ENCODE measurements around the gene SLC2A4. TPM values are rescaled to one million over a fixed set of nuclear protein-coding genes. Genes with fewer than 3 reads are reported as not detected.
A peak's percentile ranks its signal among the peaks of the same experiment; 100 is the strongest.

SLC2A4 gene
- total RNA-seq, 1 donor from 2014 or later = 4.9 TPM

GRCh38 chr17:7293159-7293558 lies 11.6 kb downstream of the SLC2A4 start:
- intact Hi-C loops (cut with DNase I) = no loop called here
- H3K27ac ChIP-seq = no peak overlapping the region
- peaks cover 8% of the 10 kb centered on the region for H3K27me3 ChIP-seq
- no peak for TF ChIP-seq CTCF (IDR thresholded peaks at IDR 0.05)
- H3K9me3 ChIP-seq = no peaks in the 10 kb centered on the region
- no peak overlapping the region for H3K4me3 ChIP-seq
- H3K4me1 ChIP-seq = peaks cover 4 to 22% of the 10 kb centered on the region in 2 donors
- H3K36me3 ChIP-seq = no peaks in the 10 kb centered on the region
- DNase-seq (ENCODE audit: low spot score in 2 of 2) = no peak

DNA sequence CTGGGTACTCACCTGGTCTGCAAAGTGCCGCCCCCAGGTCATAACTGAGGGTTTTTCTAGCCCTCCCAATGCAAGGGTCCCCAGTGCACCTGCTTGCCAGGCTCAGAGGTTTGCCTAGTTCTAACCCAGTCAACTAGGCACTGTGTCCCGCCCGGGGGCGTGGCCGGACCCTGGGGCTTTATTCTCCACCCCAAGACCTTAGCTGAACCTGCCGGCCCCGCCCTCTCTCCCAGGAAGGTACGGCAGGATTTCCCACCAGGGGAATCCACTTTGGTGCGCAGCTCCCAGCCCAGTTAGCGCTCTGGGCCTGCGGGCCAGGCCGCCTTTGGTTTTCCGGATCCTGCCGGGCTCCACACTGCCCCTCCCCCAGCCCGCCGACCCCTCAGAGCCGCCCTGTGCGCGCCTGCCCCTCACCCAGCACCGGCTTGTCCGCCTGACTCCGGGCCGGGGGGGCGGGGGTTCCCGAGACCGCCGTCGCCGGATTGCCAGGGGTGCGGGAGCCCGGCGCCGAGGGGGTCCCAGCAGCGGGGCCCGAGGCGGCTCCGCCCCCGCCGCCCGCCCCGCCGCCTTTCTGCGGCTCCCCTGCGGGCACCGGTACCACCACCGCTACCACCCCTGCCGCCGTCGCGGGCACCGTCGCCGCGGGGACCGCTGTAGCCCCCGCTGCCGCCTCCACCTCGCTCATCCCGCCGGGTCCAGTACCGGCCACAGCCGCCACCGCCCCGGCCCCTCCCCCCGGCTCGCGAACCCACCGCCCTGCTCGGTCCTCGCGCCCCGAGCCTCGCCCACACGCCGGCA lies 12.5 kb downstream of the SLC2A4 start:
- no peak for DNase-seq (ENCODE audit: low spot score in 2 of 2)
- Histone ChIP-seq H3K9me3 (no peaks in the 10 kb centered on the region), H3K27me3 (peaks cover 8% of the 10 kb centered on the region), H3K4me1 (peaks cover 4 to 22% of the 10 kb centered on the region in 2 donors), H3K4me3 (peak overlapping the region; percentile 42 to 52), H3K27ac (no peak overlapping the region), H3K36me3 (no peaks in the 10 kb centered on the region)
- no peak for TF ChIP-seq CTCF (IDR thresholded peaks at IDR 0.05)
- intact Hi-C loops (cut with DNase I) = no loop called here

GRCh38 chr17:7294614-7295153 lies 13.2 kb downstream of the SLC2A4 start, which contains the start of gene YBX2:
TSS of gene YBX2 (minus strand) at chr17:7294639. CDS start at chr17:7294500, 139 bp downstream.
- no peak within 1 kb of the TSS for H3K27ac ChIP-seq
- TF ChIP-seq CTCF (IDR thresholded peaks at IDR 0.05) = no peak
- DNase-seq (ENCODE audit: low spot score in 2 of 2) = no peak
- no peaks in the 10 kb centered on the region for H3K9me3 ChIP-seq
- peaks cover 8% of the 10 kb centered on the region for H3K27me3 ChIP-seq
- H3K4me3 ChIP-seq = peak within 1 kb of the TSS; percentile 42 to 52
- intact Hi-C loops (cut with DNase I) = loop anchor here (5.0 kb wide), 1 partner anchor 247 kb away; no protein-coding TSS in a partner anchor
- H3K36me3 ChIP-seq = no peaks in the 10 kb centered on the region
- peaks cover 4 to 22% of the 10 kb centered on the region in 2 donors for H3K4me1 ChIP-seq

GRCh38 chr17:7295230-7296180 lies 14.0 kb downstream of the SLC2A4 start:
- Histone ChIP-seq H3K4me3 (peak overlapping the region; percentile 42 to 52), H3K27me3 (peaks cover 8% of the 10 kb centered on the region), H3K4me1 (peaks cover 4 to 22% of the 10 kb centered on the region in 2 donors), H3K9me3 (no peaks in the 10 kb centered on the region), H3K36me3 (no peaks in the 10 kb centered on the region), H3K27ac (peak overlapping the region in 1 of 2 donors; percentile 34)
- intact Hi-C loops (cut with DNase I) = loop anchor here (1.0 to 5.0 kb wide), 2 partner anchors 15 to 248 kb away; no protein-coding TSS in a partner anchor
- DNase-seq (ENCODE audit: low spot score in 2 of 2) = no peak
- no peak for TF ChIP-seq CTCF (IDR thresholded peaks at IDR 0.05)

- Histone ChIP-seq H3K36me3 (no peaks in the 10 kb centered on the region), H3K4me1 (peaks cover 4 to 22% of the 10 kb centered on the region in 2 donors), H3K27ac (peak overlapping the region in 1 of 2 donors; percentile 34), H3K9me3 (no peaks in the 10 kb centered on the region), H3K27me3 (peaks cover 8% of the 10 kb centered on the region), H3K4me3 (peak overlapping the region in 1 of 2 donors; percentile 33)
- DNase-seq (ENCODE audit: low spot score in 2 of 2) = peak in 1 of 2 donors; percentile 89
- intact Hi-C loops (cut with DNase I) = loop anchor here (1.0 to 5.0 kb wide), 2 partner anchors 16 to 249 kb away; no protein-coding TSS in a partner anchor
- TF ChIP-seq CTCF (IDR thresholded peaks at IDR 0.05) = peak; percentile 95 to 97 (median 96)
Measured at GRCh38 chr17:7296189-7296861, 14.8 kb downstream of the SLC2A4 start.
